CD14-positive monocyte (primary cell): ENCODE data around the gene SLC25A14. TPM values are rescaled to one million over a fixed set of nuclear protein-coding genes. Genes with fewer than 3 reads are reported as not detected.

Experiments used
- DNase-seq, 3 donors: peaks; one replicate each; pipeline ENCODE4 v3.0.0-alpha.2; 2011 to 2022
- H2AFZ ChIP-seq: 2 replicates; pipeline ENCODE4 v1.6.0; 2012; ENCODE audit warnings: mild to moderate bottlenecking, low read depth, low read length, inconsistent platforms; ENCODE audit not compliant: insufficient read depth, poor library complexity, severe bottlenecking
- H3K27ac ChIP-seq, 2 donors: 1 replicate in 1 of 2; 2 replicates in 1 of 2; pipeline ENCODE4 v1.5.1; 2012 to 2013; ENCODE audit warnings: low read length in 2 of 2, control low read depth in 1 of 2, inconsistent platforms in 1 of 2, low read depth in 1 of 2, mild to moderate bottlenecking in 1 of 2
- H3K27me3 ChIP-seq, 2 donors: one replicate each; pipeline versions ENCODE4 v1.6.0 to v1.6.1; 2011 to 2013; ENCODE audit warnings: low read length in 2 of 2; ENCODE audit not compliant: control insufficient read depth in 2 of 2, insufficient read depth in 2 of 2
- H3K36me3 ChIP-seq, 2 donors: replicated peaks in 1 of 2; 1 replicate in 1 of 2; 2 replicates in 1 of 2; pipeline versions ENCODE4 v1.5.1 to v1.6.1; 2012 to 2013; ENCODE audit warnings: low read length in 2 of 2, control low read depth in 1 of 2, inconsistent platforms in 1 of 2, mild to moderate bottlenecking in 1 of 2; ENCODE audit not compliant: insufficient read depth in 2 of 2, control insufficient read depth in 1 of 2
- H3K4me1 ChIP-seq, 2 donors: 1 replicate in 1 of 2; 2 replicates in 1 of 2; pipeline versions ENCODE4 v1.5.1 to v1.6.1; 2012 to 2013; ENCODE audit warnings: low read length in 2 of 2, control low read depth in 1 of 2, inconsistent platforms in 1 of 2, mild to moderate bottlenecking in 1 of 2, moderate library complexity in 1 of 2; ENCODE audit not compliant: insufficient read depth in 2 of 2, control insufficient read depth in 1 of 2
- H3K4me2 ChIP-seq: replicated peaks from 2 replicates; pipeline ENCODE3; 2012; ENCODE audit warnings: low read length, moderate library complexity, mild to moderate bottlenecking; ENCODE audit not compliant: poor library complexity, severe bottlenecking; ENCODE audit errors: extremely low read depth
- H3K4me3 ChIP-seq, 3 experiments: fragments of 200-600 bp in 1 of 3; sonication (generic) in 1 of 3; replicated peaks in 1 of 3; 1 replicate in 2 of 3; 2 replicates in 1 of 3; pipeline ENCODE4 v1.5.1; 2011 to 2013; ENCODE audit warnings: low read length in 3 of 3, mild to moderate bottlenecking in 3 of 3, control low read depth in 2 of 3, low read depth in 2 of 3, inconsistent platforms in 1 of 3, moderate library complexity in 1 of 3
- H3K79me2 ChIP-seq: 2 replicates; pipeline ENCODE4 v1.6.0; 2012; ENCODE audit warnings: mild to moderate bottlenecking, control low read depth, inconsistent platforms, low read length, moderate library complexity; ENCODE audit not compliant: insufficient read depth
- H3K9ac ChIP-seq: 2 replicates; pipeline ENCODE4 v1.6.0; 2017; ENCODE audit warnings: low read length, mild to moderate bottlenecking; ENCODE audit not compliant: insufficient read depth, poor library complexity, severe bottlenecking
- H3K9me3 ChIP-seq, 2 donors: replicated peaks in 1 of 2; 1 replicate in 1 of 2; 2 replicates in 1 of 2; pipeline versions ENCODE4 v1.5.1 to v1.6.1; 2012 to 2013; ENCODE audit warnings: low read length in 2 of 2, control low read depth in 1 of 2; ENCODE audit not compliant: control insufficient read depth in 1 of 2, insufficient read depth in 1 of 2
- H4K20me1 ChIP-seq: 2 replicates; pipeline ENCODE4 v1.6.0; 2012; ENCODE audit warnings: mild to moderate bottlenecking, low read length, control low read depth, moderate library complexity; ENCODE audit not compliant: insufficient read depth
- H3K27ac Mint-ChIP-seq, 7 donors: one replicate each; pipeline ENCODE4 v1.8.0; 2020; ENCODE audit warnings: mild to moderate bottlenecking in 7 of 7, mixed read lengths in 7 of 7, moderate library complexity in 6 of 7, inconsistent platforms in 2 of 7
- H3K27me3 Mint-ChIP-seq, 3 donors: one replicate each; pipeline ENCODE4 v1.8.0; 2021 to 2022; ENCODE audit warnings: low read depth in 3 of 3, mild to moderate bottlenecking in 3 of 3, mixed read lengths in 3 of 3, moderate library complexity in 3 of 3, inconsistent platforms in 1 of 3
- H3K36me3 Mint-ChIP-seq, 2 donors: one replicate each; pipeline ENCODE4 v1.8.0; 2020; ENCODE audit warnings: mixed read lengths in 2 of 2, inconsistent platforms in 1 of 2, mild to moderate bottlenecking in 1 of 2
- H3K4me1 Mint-ChIP-seq: one replicate; pipeline ENCODE4 v1.8.0; 2020; ENCODE audit warnings: mild to moderate bottlenecking, mixed read lengths
- H3K4me3 Mint-ChIP-seq, 2 donors: one replicate each; pipeline ENCODE4 v1.8.0; 2020; ENCODE audit warnings: mild to moderate bottlenecking in 2 of 2, mixed read lengths in 2 of 2, moderate library complexity in 1 of 2
- H3K9me3 Mint-ChIP-seq, 7 donors: one replicate each; pipeline ENCODE4 v1.8.0; 2020 to 2022; ENCODE audit warnings: mixed read lengths in 7 of 7, mild to moderate bottlenecking in 6 of 7, moderate library complexity in 6 of 7, inconsistent platforms in 2 of 7
- CTCF ChIP-seq: fragments of 200-600 bp; IDR thresholded peaks from one replicate; pipeline ENCODE4 v1.8.0; 2022; ENCODE audit warnings: antibody characterized with exemption, mild to moderate bottlenecking
- WGBS: methylation state at CpG from one replicate; pipeline ENCODE4 v1.1.5; 2013; ENCODE audit warnings: missing lambda C conversion rate; ENCODE audit not compliant: insufficient coverage; 5-methylcytosine and 5-hydroxymethylcytosine counted together
- intact Hi-C, 2 donors: fragments of 100-400 bp; cut with micrococcal nuclease; formaldehyde crosslinking; loops; one replicate each; pipeline versions ENCODE4 v1.15.0 to v1.15.1; 2023
- polyA plus RNA-seq, 3 donors: library from polyadenylated mRNA; depleted of rRNA in 1 of 3; unstranded in 2 of 3; stranded (reverse) in 1 of 3; fragments of 300-500 nt in 2 of 3; fragments of >200 nt in 1 of 3; fragmentation: Illumina TruSeq in 2 of 3; gene quantifications; 1 replicate in 2 of 3; 2 replicates in 1 of 3; pipeline ENCODE4 v1.2.3, GENCODE V29; 2012 to 2021

The SLC25A14 gene
- polyA plus RNA-seq, 3 donors = 7.5 to 19.2 (median 12.2) TPM

- WGBS = no CpG with 5 or more reads among the region's 2 CpGs
- no peak overlapping the region for H3K4me2 ChIP-seq
- H4K20me1 ChIP-seq = no peaks in the 10 kb centered on the region
- no peak overlapping the region for H3K4me3 Mint-ChIP-seq
- no peak overlapping the region for H3K9ac ChIP-seq
- no peaks in the 10 kb centered on the region for H3K9me3 ChIP-seq
- peaks cover 33 to 48% of the 10 kb centered on the region in 2 donors for H3K36me3 Mint-ChIP-seq
- H3K27ac Mint-ChIP-seq = peak overlapping the region; percentile 68 to 90 (median 80)
- no peaks in the 10 kb centered on the region for H3K79me2 ChIP-seq
- DNase-seq = peak; percentile 52 to 79 (median 73)
- H3K27me3 ChIP-seq = no peaks in the 10 kb centered on the region
- no peak overlapping the region for H3K4me3 ChIP-seq
- H3K36me3 ChIP-seq = peaks cover 31 to 40% of the 10 kb centered on the region in 2 donors
- H3K27me3 Mint-ChIP-seq = peaks cover 0 to 2% (median 0%) of the 10 kb centered on the region in 3 donors
- H3K4me1 ChIP-seq = peaks cover 5 to 6% of the 10 kb centered on the region in 2 donors
- H3K27ac ChIP-seq = peak overlapping the region in 1 of 2 donors; percentile 40
- intact Hi-C loops = no loop called here
- TF ChIP-seq CTCF = no peak
- H3K9me3 Mint-ChIP-seq = no peaks in the 10 kb centered on the region
- H3K4me1 Mint-ChIP-seq = peaks cover 4% of the 10 kb centered on the region
- H2AFZ ChIP-seq = no peak overlapping the region
Measured at GRCh38 chrX:130413415-130413814, 73.7 kb downstream of the SLC25A14 start.

GRCh38 chrX:130414800-130415199 is 75.1 kb downstream of the SLC25A14 start:
- Mint-ChIP-seq H3K4me3 (no peak overlapping the region), H3K27ac (peak overlapping the region in 1 of 7 donors; percentile 84), H3K9me3 (no peaks in the 10 kb centered on the region), H3K4me1 (peaks cover 4% of the 10 kb centered on the region), H3K36me3 (peaks cover 23 to 37% of the 10 kb centered on the region in 2 donors), H3K27me3 (peaks cover 0 to 2% (median 2%) of the 10 kb centered on the region in 3 donors)
- Histone ChIP-seq H3K36me3 (peaks cover 24 to 31% of the 10 kb centered on the region in 2 donors), H4K20me1 (no peaks in the 10 kb centered on the region), H3K9ac (no peak overlapping the region), H3K4me1 (peaks cover 5 to 6% of the 10 kb centered on the region in 2 donors), H2AFZ (no peak overlapping the region), H3K4me2 (no peak overlapping the region), H3K79me2 (no peaks in the 10 kb centered on the region), H3K27me3 (no peaks in the 10 kb centered on the region), H3K27ac (no peak overlapping the region), H3K4me3 (no peak overlapping the region), H3K9me3 (no peaks in the 10 kb centered on the region)
- TF ChIP-seq CTCF = no peak
- intact Hi-C loops = no loop called here
- DNase-seq = no peak
- WGBS = no CpG with 5 or more reads among the region's 5 CpGs
